SU-DHL-6 (cell line): ENCODE measurements around the gene FHOD3.

Experiments used
- H2AFZ ChIP-seq: fragments of 200-600 bp; sonication (generic); 2 replicates; pipeline ENCODE4 v1.6.1; 2014; ENCODE audit warnings: low read depth, mild to moderate bottlenecking, moderate library complexity, mixed read lengths, antibody characterized with exemption, low read length; ENCODE audit not compliant: severe bottlenecking
- H3F3A ChIP-seq: fragments of 200-600 bp; shearing (Covaris generic); 2 replicates; pipeline ENCODE4 v1.6.0; 2016; ENCODE audit warnings: antibody characterized with exemption, mild to moderate bottlenecking; ENCODE audit not compliant: insufficient read depth
- H3K27ac ChIP-seq: fragments of 200-600 bp; sonication (generic); 2 replicates; pipeline ENCODE4 v1.5.1; 2016; ENCODE audit warnings: low read depth, mild to moderate bottlenecking, low read length, moderate library complexity, mixed read lengths
- H3K27me3 ChIP-seq: fragments of 200-600 bp; sonication (generic), shearing (Covaris generic); 2 replicates; pipeline ENCODE4 v1.6.0; 2014; ENCODE audit warnings: mild to moderate bottlenecking, low read length
- H3K36me3 ChIP-seq: fragments of 200-600 bp; sonication (generic); 2 replicates; pipeline ENCODE4 v1.6.1; 2014; ENCODE audit warnings: mild to moderate bottlenecking, low read length, mixed read lengths
- H3K4me2 ChIP-seq: fragments of 300-600, 200-600 bp; shearing (Covaris generic), sonication (generic); 2 replicates; pipeline ENCODE4 v1.6.0; 2014; ENCODE audit warnings: low read length, low read depth, mild to moderate bottlenecking; ENCODE audit not compliant: poor library complexity, severe bottlenecking
- H3K4me3 ChIP-seq: fragments of 200-600 bp; sonication (generic); 2 replicates; pipeline ENCODE4 v1.5.1; 2014; ENCODE audit warnings: antibody characterized with exemption, low read length, mild to moderate bottlenecking, mixed read lengths; ENCODE audit not compliant: insufficient read depth, poor library complexity, severe bottlenecking
- H3K79me2 ChIP-seq: fragments of 200-600 bp; sonication (generic); 2 replicates; pipeline ENCODE4 v1.6.1; 2014; ENCODE audit warnings: mild to moderate bottlenecking, low read length, moderate library complexity; ENCODE audit not compliant: insufficient read depth
- H3K9ac ChIP-seq: fragments of 200-600 bp; sonication (generic); 2 replicates; pipeline ENCODE4 v1.7.0; 2014; ENCODE audit warnings: mild to moderate bottlenecking, low read length
- H3K9me2 ChIP-seq: fragments of 200-600 bp; sonication (generic); replicated peaks from 2 replicates; pipeline ENCODE4 v1.6.1; 2014; ENCODE audit warnings: low read length; ENCODE audit not compliant: insufficient read depth
- H3K9me3 ChIP-seq: fragments of 200-600 bp; sonication (generic); 2 replicates; pipeline ENCODE4 v1.6.1; 2014; ENCODE audit warnings: low read length, mixed read lengths; ENCODE audit not compliant: insufficient read depth
- H4K20me1 ChIP-seq: fragments of 200-600 bp; sonication (generic); 2 replicates; pipeline ENCODE4 v1.6.1; 2014; ENCODE audit warnings: low read depth, mild to moderate bottlenecking, antibody characterized with exemption, low read length, moderate library complexity, mixed read lengths
- EZH2phosphoT487 ChIP-seq: fragments of 200-600 bp; sonication (generic), shearing (Covaris generic); conservative IDR thresholded peaks from 2 replicates; pipeline ENCODE4 v1.6.1; 2018; ENCODE audit warnings: mild to moderate bottlenecking, antibody characterized with exemption, low read length, moderate library complexity, mixed read lengths
- TF ChIP-seq, protein P1 (sequence below): fragments of 200-600 bp; sonication (generic); IDR thresholded peaks from one replicate; pipeline ENCODE4 v1.5.1; 2017; ENCODE audit warnings: antibody characterized with exemption, mild to moderate bottlenecking, low read length, moderate library complexity; ENCODE audit not compliant: insufficient read depth, poor library complexity, severe bottlenecking

Gene FHOD3

DNA sequence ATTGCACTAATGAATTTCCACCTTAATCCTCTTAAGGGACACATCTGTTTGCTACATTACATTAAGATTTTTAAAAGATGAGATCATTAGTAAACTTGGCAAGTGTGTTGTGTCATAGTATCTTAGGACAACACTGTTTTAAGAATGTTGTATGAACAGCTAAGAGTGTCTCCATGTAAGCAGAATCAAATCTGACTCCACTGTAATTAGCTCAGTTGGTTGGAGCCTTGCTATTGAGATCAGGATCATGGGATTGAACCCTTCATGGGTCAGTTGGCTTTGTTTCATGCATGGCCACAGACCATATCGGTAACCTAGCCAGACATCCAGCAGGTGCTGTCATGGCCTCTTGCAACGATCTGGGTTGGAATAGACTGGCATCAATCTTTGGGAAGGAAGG lies 5.2 kb downstream of the FHOD3 start:
- Histone ChIP-seq H3K79me2 (no peaks in the 10 kb centered on the region), H3K9me2 (no peaks in the 10 kb centered on the region), H3K9me3 (no peaks in the 10 kb centered on the region), H3K27ac (no peak overlapping the region), H3K36me3 (no peaks in the 10 kb centered on the region), H3F3A (no peaks in the 10 kb centered on the region), H2AFZ (no peak overlapping the region), H3K4me2 (no peak overlapping the region), H3K4me3 (no peak overlapping the region), H3K27me3 (0 out of 2 replicates have a peak, but pooled peaks cover 3% of the 10 kb centered on the region), H3K9ac (no peak overlapping the region), H4K20me1 (no peaks in the 10 kb centered on the region)
- TF ChIP-seq, protein P1, sequence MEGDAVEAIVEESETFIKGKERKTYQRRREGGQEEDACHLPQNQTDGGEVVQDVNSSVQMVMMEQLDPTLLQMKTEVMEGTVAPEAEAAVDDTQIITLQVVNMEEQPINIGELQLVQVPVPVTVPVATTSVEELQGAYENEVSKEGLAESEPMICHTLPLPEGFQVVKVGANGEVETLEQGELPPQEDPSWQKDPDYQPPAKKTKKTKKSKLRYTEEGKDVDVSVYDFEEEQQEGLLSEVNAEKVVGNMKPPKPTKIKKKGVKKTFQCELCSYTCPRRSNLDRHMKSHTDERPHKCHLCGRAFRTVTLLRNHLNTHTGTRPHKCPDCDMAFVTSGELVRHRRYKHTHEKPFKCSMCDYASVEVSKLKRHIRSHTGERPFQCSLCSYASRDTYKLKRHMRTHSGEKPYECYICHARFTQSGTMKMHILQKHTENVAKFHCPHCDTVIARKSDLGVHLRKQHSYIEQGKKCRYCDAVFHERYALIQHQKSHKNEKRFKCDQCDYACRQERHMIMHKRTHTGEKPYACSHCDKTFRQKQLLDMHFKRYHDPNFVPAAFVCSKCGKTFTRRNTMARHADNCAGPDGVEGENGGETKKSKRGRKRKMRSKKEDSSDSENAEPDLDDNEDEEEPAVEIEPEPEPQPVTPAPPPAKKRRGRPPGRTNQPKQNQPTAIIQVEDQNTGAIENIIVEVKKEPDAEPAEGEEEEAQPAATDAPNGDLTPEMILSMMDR, result no peak

DNA sequence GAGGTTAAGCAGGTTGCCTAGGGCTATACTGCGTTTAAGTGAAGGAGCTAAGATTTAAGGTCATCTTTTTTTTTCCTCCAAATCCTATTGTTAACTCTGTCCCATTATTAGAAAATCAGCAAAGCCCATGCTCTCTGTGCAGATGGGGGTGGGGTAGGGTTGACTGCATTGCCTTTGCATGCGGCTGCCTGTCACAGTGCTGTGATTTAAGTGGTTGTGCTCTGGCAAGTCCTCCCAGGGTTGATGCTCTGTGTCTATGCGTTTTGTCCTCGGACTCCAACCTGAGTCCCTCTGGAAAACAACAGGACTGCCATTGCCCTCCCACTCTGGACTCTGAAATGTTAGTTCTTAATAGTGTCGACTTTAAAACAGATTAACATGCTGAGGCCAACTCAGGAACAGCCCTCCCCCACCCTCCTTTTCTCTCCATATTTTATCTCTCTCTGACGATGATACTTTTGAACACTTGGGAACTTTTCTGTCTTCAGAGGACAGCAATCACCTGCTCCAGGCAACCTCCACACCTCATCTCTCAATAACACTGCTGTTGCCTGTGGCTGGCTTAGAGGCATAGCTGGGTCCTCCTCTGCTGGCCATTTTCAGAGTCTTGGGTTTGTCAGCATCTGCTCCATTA lies 5.8 kb downstream of the FHOD3 start:
- H3K27ac ChIP-seq, result no peak overlapping the region
- H3K4me2 ChIP-seq, result no peak overlapping the region
- no peaks in the 10 kb centered on the region for H4K20me1 ChIP-seq
- no peaks in the 10 kb centered on the region for H3K9me2 ChIP-seq
- H3K9me3 ChIP-seq, result no peaks in the 10 kb centered on the region
- no peak overlapping the region for H3K4me3 ChIP-seq
- TF ChIP-seq, protein P1, result no peak
- no peak for TF ChIP-seq EZH2phosphoT487
- H2AFZ ChIP-seq, result no peak overlapping the region
- H3K27me3 ChIP-seq, result 0 out of 2 replicates have a peak, but pooled peaks cover 3% of the 10 kb centered on the region
- H3K79me2 ChIP-seq, result no peaks in the 10 kb centered on the region
- no peak overlapping the region for H3K9ac ChIP-seq
- no peaks in the 10 kb centered on the region for H3F3A ChIP-seq
- H3K36me3 ChIP-seq, result no peaks in the 10 kb centered on the region

DNA sequence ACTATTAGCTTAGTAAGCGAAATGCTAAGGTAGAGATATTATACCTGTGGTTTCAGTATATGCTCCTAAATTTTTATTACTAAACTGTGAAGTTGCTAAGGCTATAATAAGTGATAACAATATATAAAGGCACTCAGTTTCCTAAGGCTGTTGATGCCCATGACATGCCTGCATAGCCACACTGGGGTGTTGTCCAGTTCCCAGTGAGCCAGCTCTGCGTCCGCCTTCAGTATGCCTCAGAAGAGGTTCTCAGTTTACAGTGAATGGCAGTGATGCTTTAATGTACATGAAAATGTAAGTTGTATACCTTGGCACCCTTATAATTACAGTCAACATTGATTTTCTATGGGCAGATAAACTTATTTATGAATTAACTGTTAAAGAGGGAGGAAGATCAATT lies 7.2 kb downstream of the FHOD3 start:
- Histone ChIP-seq H2AFZ (no peak overlapping the region), H3F3A (no peaks in the 10 kb centered on the region), H3K27me3 (0 out of 2 replicates have a peak, but pooled peaks cover 3% of the 10 kb centered on the region), H3K9me3 (no peaks in the 10 kb centered on the region), H4K20me1 (no peaks in the 10 kb centered on the region), H3K27ac (no peak overlapping the region), H3K9ac (no peak overlapping the region), H3K9me2 (no peaks in the 10 kb centered on the region), H3K36me3 (no peaks in the 10 kb centered on the region), H3K4me2 (no peak overlapping the region), H3K79me2 (no peaks in the 10 kb centered on the region), H3K4me3 (no peak overlapping the region)
- TF ChIP-seq EZH2phosphoT487, result no peak
- TF ChIP-seq, protein P1, result no peak
